ENCODE results near the gene RPH3AL.

RPH3AL gene, protein sequence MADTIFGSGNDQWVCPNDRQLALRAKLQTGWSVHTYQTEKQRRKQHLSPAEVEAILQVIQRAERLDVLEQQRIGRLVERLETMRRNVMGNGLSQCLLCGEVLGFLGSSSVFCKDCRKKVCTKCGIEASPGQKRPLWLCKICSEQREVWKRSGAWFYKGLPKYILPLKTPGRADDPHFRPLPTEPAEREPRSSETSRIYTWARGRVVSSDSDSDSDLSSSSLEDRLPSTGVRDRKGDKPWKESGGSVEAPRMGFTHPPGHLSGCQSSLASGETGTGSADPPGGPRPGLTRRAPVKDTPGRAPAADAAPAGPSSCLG

GRCh38 chr17:352421-353212, at the start of gene RPH3AL:
Gene RPH3AL (minus strand): TSS chr17:352807. CDS start chr17:327543, 25,264 bp downstream.
- peak; percentile 30 for DNase-seq (ENCODE audit: low read depth, low spot score)

DNA sequence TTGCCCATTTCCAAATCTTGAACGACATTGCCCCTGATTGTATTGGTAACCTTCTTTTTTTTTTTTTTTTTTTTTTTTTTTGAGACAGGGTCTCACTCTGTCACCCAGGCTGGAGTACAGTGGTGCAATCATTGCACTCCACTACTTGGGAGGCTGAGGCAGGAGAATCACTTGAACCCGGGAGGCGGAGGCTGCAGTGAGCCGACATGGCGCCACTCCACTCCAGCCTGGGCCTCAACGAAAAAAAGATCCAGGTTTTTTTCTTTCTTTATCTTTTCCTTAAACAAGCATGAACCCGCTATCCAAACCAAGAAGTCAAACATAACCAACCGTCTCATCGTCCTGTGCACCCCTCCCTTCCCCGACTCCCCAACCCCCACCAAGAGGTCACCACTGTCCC, 47.6 kb upstream of the RPH3AL start:
- DNase-seq (ENCODE audit: low read depth, low spot score): no peak

DNA sequence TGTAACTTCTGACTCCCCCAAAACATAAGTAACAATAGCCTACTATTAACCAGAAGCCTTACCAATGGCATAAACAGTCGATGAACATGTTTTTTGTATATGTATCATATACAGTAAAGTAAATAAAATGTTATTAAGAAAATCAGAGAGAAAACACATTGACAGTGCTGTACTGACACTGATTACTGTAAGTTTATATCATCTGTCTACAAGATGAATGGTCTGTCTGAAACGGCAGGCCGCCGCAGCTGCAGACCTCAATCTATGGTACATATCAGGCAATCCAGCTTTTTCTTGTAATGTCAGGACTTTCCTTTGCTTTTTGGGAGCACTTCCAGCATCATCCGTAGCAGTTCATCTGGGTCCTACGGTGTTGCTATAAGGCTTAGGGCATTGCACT, 44.2 kb upstream of the RPH3AL start:
- DNase-seq (ENCODE audit: low read depth, low spot score): no peak

DNA sequence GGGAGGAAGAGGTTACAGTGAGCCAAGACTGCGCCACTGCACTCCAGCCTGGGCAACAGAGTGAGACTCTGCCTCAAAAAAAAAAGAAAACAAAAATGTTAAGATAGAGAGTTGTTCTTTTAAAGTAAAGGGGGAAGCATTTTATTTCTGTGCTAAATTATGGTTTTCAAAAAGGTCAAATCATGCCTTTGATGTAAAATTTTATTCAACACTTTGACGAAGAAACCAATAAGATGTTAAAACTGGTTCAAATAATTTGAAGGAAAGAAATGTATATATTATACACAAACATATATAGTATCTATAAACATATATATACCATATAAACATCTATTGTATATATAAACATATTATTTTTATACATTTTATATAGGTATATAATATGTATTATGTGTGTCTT, 43.4 kb upstream of the RPH3AL start:
- no peak for DNase-seq (ENCODE audit: low read depth, low spot score)

DNA sequence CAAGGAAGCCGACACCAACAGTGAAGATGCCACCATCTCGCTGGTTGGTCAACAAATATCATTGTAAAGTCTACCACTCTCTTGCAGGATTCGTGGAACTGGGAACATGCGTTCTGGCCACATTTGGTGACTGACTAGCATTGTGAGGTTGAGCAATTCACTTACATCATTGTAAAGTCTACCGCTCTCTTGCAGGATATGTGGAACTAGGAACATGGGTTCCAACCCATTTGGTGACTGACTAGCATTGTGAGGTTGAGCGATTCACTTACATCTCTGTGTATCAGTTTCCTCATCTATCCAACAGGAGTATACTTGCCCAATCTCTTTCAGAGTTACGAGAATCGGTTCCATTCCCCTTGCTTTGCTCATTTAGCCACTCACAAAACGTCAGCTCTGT, 42.6 kb upstream of the RPH3AL start:
- DNase-seq (ENCODE audit: low read depth, low spot score): no peak

DNA sequence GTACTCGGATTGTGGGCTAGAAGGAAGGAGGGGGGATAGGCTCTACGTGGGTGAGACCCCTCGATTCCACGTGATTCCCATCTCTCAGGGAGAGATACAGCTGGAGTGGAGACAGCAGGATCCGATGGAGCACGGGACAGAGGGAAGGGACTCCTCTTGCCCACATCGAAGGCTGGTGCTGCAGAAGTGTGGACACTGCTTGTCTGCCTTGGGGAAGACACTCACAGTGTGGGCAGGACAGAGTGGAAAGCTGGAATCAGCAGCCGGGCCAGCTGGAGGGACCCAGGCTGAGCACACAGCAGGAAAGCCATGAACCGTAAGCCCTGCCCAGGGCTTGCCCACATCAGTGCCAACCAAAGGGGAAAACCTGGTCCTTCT, 42.1 kb upstream of the RPH3AL start:
- DNase-seq (ENCODE audit: low read depth, low spot score): no peak

DNA sequence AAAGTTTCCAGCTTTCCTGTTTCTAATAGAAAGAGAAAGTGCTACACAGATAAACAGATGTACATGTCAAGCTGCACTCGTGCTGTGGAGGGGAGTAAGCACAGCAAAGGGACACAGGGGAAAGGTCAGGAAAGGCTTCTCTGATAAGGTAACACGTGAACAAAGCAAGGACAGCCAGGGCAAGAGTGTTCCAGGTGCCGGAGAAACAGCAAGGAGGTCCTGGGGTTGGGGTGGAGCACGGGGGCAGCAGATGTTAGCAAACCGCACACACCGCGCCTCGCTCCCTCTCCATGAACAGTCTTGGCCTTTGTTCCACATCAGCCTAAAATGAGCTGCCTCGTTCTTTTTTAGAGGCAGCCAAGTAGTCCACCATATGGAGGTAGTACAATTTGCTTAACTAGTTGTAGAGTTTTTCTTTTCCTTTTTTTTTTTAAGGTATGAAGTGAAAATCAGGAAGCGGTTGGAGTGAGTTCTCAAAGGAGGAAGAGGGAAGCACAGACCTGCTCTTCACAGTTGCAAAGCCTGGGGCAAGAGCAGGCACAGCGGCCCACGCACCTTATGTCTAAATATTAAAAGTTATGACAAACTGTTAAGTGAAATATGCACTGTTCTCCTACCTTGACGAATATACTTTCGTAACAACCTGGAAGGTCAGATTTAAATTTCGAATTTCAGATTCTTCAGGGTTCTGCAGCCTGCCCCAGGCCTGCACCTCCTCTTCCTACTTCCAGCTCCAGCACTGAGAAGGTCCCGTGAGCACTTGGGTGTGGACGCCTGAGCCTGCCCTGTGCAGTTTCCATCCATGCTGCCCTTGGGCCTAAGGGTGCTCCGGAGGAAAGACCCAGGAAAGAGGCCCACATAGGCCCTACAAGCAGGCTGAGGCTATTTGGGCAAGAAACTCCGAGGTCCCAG, 41.5 kb upstream of the RPH3AL start:
- DNase-seq (ENCODE audit: low read depth, low spot score): no peak

DNA sequence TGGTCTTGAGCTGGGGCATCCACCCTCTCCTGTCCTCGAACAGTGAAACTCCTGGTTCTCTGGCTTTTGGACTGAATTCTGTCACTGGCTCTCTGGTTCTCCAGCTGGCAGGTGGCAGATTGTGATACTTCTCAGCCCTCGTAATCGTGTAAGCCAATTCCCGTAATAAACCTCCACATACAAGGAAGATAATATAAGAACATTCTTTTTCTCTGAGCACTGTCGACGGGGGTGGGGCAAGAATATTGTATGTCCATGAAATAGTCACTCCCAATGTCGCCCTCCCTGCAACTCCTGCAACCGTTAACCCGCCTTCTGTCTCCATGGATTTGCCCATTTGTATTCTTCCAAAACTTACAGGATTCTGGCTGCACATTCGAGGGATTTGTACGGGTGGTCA, 39.2 kb upstream of the RPH3AL start:
- DNase-seq (ENCODE audit: low read depth, low spot score): no peak

DNA sequence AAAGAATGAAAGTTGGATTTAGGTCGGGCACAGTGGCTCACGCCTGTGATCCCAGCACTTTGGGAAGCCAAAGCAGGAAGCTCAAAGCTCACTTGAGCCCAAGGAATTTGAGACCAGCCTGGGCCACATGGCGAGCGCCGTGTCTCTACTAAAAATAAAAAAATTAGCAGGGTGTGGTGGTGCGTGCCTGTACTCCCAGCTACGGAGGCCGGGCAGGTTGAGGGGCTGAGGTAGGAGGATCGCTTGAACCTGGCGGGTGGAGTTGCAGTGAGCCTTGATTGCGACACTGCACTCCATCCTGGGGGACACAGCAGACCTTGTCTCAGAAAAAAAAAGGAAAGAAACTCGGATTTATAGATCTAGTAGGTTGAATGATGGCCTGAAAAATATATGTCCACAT, 37.4 kb upstream of the RPH3AL start:
- no peak for DNase-seq (ENCODE audit: low read depth, low spot score)

DNA sequence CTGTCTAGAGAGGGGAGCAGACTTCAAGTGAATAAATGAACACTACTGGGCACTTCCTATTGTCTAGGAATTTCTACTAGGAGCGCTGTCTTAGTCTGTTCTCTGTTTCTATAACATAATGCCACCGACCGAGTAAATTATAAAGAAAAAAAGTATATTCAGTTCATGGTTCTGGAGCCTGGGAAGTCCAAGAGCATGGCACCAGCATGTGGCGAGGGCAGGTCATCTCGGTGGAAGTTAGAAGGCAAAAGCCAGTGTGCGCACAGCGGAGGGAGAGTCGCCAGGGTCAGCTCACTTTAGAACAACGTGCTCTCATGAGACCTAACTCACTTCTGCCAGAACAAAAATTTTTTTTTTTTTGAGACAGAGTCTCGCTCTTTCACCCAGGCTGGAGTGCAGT, 35.5 kb upstream of the RPH3AL start:
- no peak for DNase-seq (ENCODE audit: low read depth, low spot score)

DNA sequence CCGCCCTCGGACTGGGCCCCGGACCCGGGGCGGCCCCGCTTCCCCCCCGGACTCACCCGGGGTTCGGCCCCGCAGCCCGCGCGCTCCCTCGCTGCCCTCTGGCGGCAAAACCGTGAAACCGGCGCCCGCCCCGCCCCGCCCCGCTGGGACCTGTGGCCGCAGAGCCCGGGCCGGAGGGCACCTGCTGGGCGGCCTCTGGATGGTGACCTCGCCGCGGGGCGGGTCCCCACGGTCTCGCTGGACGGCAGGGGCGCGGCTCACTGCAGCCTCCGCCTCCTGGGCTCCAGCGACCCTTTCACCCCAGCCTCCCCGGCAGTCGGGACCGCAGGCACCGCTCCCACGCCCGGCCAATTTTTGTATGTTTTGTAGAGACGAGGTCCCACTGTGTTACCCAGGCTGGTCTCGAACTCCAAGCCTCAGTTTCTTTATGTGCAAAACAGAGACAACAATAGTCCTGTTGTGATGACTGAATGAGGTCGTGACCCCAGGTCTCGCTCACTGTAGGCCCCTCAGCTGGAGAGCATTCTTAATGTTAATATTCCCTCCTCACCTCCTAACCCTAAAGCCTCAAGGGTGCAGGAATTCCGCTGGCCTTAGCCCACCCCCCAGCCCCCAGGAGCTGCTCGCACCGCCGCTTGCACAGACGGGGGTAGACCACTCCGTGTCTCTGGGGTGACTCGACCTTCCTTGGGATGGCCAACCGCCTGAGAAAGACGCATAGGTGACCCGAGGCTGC, 33.7 kb upstream of the RPH3AL start:
- DNase-seq (ENCODE audit: low read depth, low spot score): peak; percentile 78

DNA sequence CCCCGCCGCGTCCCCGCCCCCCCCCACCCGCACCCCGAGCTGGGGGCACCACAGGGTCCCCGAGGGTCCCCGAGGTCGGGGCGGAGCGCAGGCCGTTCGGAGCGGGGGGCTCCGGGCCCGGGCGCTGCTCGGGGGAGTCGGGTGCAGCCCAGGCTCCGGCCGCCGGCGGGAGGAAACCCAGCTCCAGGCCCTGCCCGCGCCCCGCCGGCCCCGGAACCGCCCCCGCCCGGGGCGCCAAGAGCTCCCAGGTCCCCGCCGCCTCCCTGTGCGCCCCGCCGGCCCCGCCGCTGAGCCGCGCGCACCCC, 33.2 kb upstream of the RPH3AL start:
- no peak for DNase-seq (ENCODE audit: low read depth, low spot score)

- DNase-seq (ENCODE audit: low read depth, low spot score): peak; percentile 35
Measured at GRCh38 chr17:385178-385835, 32.7 kb upstream of the RPH3AL start.

- DNase-seq (ENCODE audit: low read depth, low spot score): no peak
Measured at GRCh38 chr17:384622-385177, 32.1 kb upstream of the RPH3AL start.

GRCh38 chr17:383771-384621, 31.4 kb upstream of the RPH3AL start:
- DNase-seq (ENCODE audit: low read depth, low spot score): no peak

DNA sequence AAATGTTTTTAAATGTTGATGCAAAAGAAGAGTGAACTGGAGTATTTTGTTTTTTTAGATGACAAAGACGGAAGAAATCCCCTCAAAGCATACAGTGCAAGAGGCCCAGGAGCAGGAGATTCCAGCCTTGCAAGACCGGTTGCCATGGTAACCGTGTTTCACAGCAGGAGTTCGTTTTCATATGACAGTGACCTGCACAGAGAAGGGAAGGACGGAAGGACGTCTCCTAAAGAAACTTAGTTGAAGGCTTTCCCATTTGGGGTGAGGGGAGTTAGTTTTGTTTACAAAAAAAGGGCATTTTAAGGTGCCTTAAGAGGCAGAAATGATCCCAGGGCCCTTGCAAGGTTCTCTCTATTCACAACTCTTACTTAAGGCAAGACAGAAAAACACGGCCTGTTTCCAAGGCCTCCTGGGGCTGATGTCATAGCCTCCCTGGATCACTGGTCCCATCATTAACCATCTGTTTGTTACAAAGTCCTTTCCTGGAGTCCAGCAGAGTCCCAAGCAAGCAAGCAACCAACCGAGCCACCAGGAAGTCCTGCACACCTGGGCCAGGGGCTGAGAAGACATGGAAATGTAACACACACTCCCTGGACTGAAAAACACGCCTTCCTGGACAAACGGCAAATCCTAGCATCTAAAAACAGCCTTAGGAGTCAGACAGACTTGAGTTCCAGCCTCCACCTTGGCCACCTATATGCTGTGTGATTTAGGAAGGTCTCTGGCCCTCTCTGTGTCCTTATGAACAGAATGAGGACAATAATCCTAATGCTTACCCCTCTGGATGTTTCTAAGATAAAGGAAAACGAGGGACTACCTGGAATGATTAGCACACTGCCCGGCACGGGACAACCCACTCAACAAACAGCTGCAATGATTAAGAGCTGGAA, 30.3 kb upstream of the RPH3AL start:
- DNase-seq (ENCODE audit: low read depth, low spot score): peak; percentile 57

DNA sequence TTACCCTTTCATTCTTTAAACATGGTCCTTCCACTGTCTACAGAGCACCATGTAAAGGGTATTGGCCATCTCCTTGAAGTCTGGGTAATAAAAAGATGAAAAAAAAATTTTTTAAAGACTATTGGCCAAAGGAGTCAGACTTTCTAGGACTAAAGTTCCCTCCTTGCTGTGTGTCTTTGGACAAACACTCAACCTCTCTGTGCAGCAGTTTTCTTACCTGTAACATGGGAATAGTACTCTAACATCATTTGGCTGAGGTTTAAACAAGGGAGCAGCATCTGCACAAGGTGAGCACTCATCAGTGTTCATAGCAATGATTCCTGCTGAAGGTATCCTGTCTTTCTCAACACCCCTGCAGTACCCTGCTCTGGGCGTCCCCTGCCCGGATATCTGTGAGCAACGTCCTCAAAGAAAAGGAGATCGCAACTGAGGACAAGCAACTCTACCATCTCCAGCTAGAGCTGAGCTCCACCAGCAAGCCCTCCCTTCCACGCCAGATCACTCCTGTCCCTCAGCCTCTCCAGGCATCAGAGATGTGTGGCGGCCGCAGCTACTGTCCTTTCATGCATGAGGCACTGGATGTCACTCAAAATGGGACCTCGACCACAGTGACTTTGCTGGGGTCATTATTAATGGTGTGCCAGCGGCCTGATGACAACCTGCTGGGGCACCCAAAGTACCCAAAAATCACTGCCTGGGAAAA, 29.5 kb upstream of the RPH3AL start:
- no peak for DNase-seq (ENCODE audit: low read depth, low spot score)

DNA sequence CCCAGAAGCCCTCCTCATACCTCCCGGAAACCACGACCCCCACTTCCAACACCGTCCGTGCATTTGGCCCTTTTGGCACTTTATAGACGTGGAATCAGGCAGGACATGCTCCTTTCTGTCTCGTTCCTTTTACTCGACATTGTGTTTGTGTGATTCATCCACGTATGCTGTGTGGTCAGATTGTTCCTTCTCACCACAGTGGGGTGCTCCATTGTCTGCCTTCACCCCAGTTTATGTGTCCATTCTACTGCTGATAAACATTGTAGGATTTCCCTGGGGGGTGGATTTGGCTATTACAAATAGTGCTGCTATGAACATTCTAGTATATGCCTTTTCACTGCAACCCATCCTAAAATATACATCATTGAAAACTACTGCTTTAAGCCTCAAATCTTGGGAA, 28.9 kb upstream of the RPH3AL start:
- peak; percentile 17 for DNase-seq (ENCODE audit: low read depth, low spot score)

Measured in astrocyte of the hippocampus (primary cell).